Endodermal cell (in vitro differentiated cells): Measurements from ENCODE around the gene ABCA2. TPM values are rescaled to one million over a fixed set of nuclear protein-coding genes. Genes with fewer than 3 reads are reported as not detected.

Experiments used
- DNase-seq: peaks from one replicate; pipeline ENCODE4 v3.0.0-alpha.2; 2017
- H3K27ac ChIP-seq: 2 replicates; pipeline ENCODE4 v1.5.1; 2013; ENCODE audit warnings: mild to moderate bottlenecking, low read depth, low read length, moderate library complexity
- H3K27me3 ChIP-seq: 2 replicates; pipeline ENCODE4 v1.6.1; 2013; ENCODE audit warnings: mild to moderate bottlenecking, low read length, moderate library complexity; ENCODE audit not compliant: insufficient read depth, control insufficient read depth, poor library complexity, severe bottlenecking
- H3K36me3 ChIP-seq: 2 replicates; pipeline ENCODE4 v1.7.0; 2013; ENCODE audit warnings: mild to moderate bottlenecking, low read length, moderate library complexity; ENCODE audit not compliant: control insufficient read depth, insufficient read depth
- H3K4me1 ChIP-seq: one replicate; pipeline ENCODE4 v1.7.0; 2013; ENCODE audit warnings: low read length; ENCODE audit not compliant: control insufficient read depth, insufficient read depth
- H3K4me3 ChIP-seq: 2 replicates; pipeline ENCODE4 v1.5.1; 2013; ENCODE audit warnings: mild to moderate bottlenecking, low read length, moderate library complexity
- H3K9ac ChIP-seq: 2 replicates; pipeline ENCODE4 v1.6.1; 2013; ENCODE audit warnings: mild to moderate bottlenecking, low read length, moderate library complexity; ENCODE audit not compliant: poor library complexity, severe bottlenecking; ENCODE audit errors: extremely low read depth
- H3K9me3 ChIP-seq: 2 replicates; pipeline ENCODE4 v1.6.1; 2013; ENCODE audit warnings: mild to moderate bottlenecking, low read length, moderate library complexity; ENCODE audit not compliant: control insufficient read depth
- H3K27ac Mint-ChIP-seq: 2 replicates; pipeline ENCODE4 v1.8.0; 2020; ENCODE audit warnings: mixed read lengths
- H3K27me3 Mint-ChIP-seq: 2 replicates; pipeline ENCODE4 v1.8.0; 2021; ENCODE audit warnings: mild to moderate bottlenecking, mixed read lengths; ENCODE audit not compliant: insufficient read depth
- H3K36me3 Mint-ChIP-seq: 2 replicates; pipeline ENCODE4 v1.8.0; 2020; ENCODE audit warnings: low read depth, mixed read lengths
- H3K4me1 Mint-ChIP-seq: 2 replicates; pipeline ENCODE4 v1.8.0; 2020; ENCODE audit warnings: mixed read lengths
- H3K4me3 Mint-ChIP-seq: 2 replicates; pipeline ENCODE4 v1.8.0; 2020; ENCODE audit warnings: mild to moderate bottlenecking, moderate library complexity, mixed read lengths
- H3K9me3 Mint-ChIP-seq: 2 replicates; pipeline ENCODE4 v1.8.0; 2020; ENCODE audit warnings: mild to moderate bottlenecking, mixed read lengths
- WGBS, 2 experiments: methylation state at CpG; one replicate each; pipeline versions ENCODE4 v1.1.5 to v1.1.7; 2013; ENCODE audit warnings: missing lambda C conversion rate in 2 of 2, mixed read lengths in 1 of 2; ENCODE audit not compliant: insufficient coverage in 1 of 2, insufficient read length in 1 of 2; 5-methylcytosine and 5-hydroxymethylcytosine counted together
- total RNA-seq, 2 donors: library from RNA; stranded (reverse); fragmentation: NEBNext Ultra II Directional in 1 of 2; extraction: Animal tissue kit (Norgen Biotek cat#: 25700) in 1 of 2; gene quantifications; 2 replicates in 1 of 2; 3 replicates in 1 of 2; pipeline ENCODE4 v1.2.1, GENCODE V29; 2021
- TF ChIP-seq, protein P1 (sequence below): fragments of 200-600 bp; sonication (generic); conservative IDR thresholded peaks from 2 replicates; pipeline ENCODE4 v1.5.0; 2021; ENCODE audit warnings: antibody characterized with exemption, mild to moderate bottlenecking

Gene ABCA2
- total RNA-seq, 2 donors from 2014 or later = 21.5 to 30.0 TPM

DNA sequence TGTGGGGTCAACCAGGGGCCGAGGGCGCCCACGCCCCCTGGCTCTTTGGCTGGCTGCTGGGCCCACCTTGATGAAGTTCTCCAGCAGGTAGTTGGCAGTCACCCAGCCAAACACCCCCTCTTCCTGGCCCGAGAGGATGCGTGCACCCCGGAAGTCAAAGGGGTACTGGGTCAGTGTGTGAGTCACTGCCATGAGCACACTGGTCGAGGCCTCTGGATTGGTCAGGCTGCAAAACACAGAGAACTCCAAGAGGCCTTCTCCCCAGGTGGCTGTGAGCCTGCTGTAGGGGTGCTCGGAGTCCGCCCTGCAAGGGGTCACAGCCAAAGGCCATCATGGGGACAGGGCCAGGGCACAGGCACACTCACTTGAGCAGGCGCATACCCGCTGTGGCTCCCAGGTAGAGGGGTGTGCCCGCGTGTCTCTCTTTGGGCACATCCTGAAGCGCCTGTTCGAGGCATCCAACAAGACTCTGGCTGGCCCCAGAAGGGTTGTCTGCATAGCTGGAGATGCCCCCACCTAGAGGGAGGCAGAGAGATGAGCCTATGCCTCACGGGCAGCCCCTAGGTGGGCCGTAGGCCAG is 23.2 kb upstream of the ABCA2 start:
- H3K36me3 Mint-ChIP-seq = no peaks in the 10 kb centered on the region
- no peak for DNase-seq
- Histone ChIP-seq H3K27ac (no peak overlapping the region), H3K36me3 (no peaks in the 10 kb centered on the region), H3K27me3 (peaks cover 81% of the 10 kb centered on the region), H3K4me1 (no peaks in the 10 kb centered on the region), H3K4me3 (no peak overlapping the region), H3K9me3 (no peaks in the 10 kb centered on the region), H3K9ac (no peak overlapping the region)
- H3K27ac Mint-ChIP-seq = no peak overlapping the region
- 90 to 97% methylated on average over 13 to 17 of the region's 17 CpGs for WGBS, 2 experiments
- TF ChIP-seq, protein P1, sequence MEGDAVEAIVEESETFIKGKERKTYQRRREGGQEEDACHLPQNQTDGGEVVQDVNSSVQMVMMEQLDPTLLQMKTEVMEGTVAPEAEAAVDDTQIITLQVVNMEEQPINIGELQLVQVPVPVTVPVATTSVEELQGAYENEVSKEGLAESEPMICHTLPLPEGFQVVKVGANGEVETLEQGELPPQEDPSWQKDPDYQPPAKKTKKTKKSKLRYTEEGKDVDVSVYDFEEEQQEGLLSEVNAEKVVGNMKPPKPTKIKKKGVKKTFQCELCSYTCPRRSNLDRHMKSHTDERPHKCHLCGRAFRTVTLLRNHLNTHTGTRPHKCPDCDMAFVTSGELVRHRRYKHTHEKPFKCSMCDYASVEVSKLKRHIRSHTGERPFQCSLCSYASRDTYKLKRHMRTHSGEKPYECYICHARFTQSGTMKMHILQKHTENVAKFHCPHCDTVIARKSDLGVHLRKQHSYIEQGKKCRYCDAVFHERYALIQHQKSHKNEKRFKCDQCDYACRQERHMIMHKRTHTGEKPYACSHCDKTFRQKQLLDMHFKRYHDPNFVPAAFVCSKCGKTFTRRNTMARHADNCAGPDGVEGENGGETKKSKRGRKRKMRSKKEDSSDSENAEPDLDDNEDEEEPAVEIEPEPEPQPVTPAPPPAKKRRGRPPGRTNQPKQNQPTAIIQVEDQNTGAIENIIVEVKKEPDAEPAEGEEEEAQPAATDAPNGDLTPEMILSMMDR = no peak
- peaks cover 2% of the 10 kb centered on the region for H3K4me1 Mint-ChIP-seq
- no peak overlapping the region for H3K4me3 Mint-ChIP-seq
- H3K27me3 Mint-ChIP-seq = peaks cover 69% of the 10 kb centered on the region
- H3K9me3 Mint-ChIP-seq = no peaks in the 10 kb centered on the region

DNA sequence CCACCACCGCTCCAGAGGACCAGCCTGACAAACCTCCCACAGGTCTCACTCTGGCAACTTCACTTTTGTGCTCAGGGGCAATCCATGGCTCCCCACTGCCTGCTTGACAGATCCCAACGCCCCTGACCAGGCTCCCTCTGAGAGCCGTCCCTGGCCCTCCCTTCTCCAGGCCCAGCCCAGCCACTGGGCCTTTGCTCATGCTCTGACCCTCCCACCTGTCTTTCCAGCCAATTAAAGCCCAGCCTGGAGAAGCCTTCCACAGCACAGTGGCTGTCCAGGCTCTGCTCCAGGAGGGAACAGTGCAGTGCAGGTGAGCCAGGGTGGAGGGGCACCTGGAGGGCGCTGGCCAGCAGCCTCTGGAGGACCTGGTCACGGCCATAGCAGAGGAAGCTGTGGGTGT is 22.5 kb upstream of the ABCA2 start:
- Mint-ChIP-seq H3K27ac (no peak overlapping the region), H3K36me3 (no peaks in the 10 kb centered on the region), H3K4me3 (no peak overlapping the region), H3K4me1 (peaks cover 2% of the 10 kb centered on the region), H3K27me3 (peaks cover 67% of the 10 kb centered on the region), H3K9me3 (no peaks in the 10 kb centered on the region)
- 71 to 80% methylated on average over 4 to 5 of the region's 5 CpGs for WGBS, 2 experiments
- H3K9me3 ChIP-seq = no peaks in the 10 kb centered on the region
- H3K27me3 ChIP-seq = peaks cover 81% of the 10 kb centered on the region
- DNase-seq = no peak
- H3K36me3 ChIP-seq = no peaks in the 10 kb centered on the region
- H3K9ac ChIP-seq = no peak overlapping the region
- no peak overlapping the region for H3K27ac ChIP-seq
- TF ChIP-seq, protein P1 = no peak
- H3K4me1 ChIP-seq = no peaks in the 10 kb centered on the region
- no peak overlapping the region for H3K4me3 ChIP-seq

DNA sequence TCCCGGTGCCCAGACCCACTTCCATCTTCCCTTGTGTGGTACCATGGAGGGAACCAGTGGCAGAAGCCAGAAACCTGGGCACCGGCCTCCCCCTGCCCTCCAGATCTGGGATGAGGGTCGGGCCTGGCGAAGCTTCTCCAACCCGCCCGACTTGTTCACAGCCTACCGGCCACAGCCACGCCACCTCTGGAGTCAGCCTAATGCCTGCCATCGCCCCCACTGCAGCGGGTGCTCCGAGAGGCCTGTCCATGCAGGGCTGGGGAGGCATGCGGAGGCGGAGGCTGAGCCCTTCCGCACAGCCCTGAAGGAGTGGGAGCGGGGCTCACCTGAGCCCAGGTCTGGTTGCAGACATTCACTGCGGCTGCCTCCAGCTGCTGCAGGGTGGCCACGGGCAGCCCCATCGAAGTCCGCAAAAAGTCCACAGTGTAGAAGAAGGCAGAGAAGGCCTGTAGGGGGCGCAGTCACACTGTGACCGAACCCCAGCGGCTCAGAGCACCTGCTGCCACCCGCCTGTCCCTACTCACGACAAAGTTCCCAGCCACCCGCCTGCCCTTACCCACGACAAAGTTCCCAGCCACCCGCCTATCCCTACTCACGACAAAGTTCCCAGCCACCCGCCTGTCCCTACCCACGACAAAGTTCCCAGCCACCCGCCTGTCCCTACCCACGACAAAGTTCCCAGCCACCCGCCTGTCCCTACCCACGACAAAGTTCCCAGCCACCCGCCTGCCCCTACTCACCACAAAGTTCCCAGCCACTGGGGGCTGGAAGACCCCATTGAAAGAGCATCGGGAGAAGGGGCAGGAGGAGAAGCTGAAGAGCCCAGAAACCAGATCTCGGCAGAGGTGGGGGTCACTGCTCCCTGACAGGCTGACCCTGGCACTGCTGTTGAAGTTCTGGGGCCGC is 21.8 kb upstream of the ABCA2 start:
- Histone ChIP-seq H3K4me1 (peaks cover 3% of the 10 kb centered on the region), H3K27me3 (peaks cover 84% of the 10 kb centered on the region), H3K27ac (no peak overlapping the region), H3K9me3 (no peaks in the 10 kb centered on the region), H3K9ac (no peak overlapping the region), H3K36me3 (no peaks in the 10 kb centered on the region), H3K4me3 (no peak overlapping the region)
- Mint-ChIP-seq H3K4me3 (no peak overlapping the region), H3K36me3 (no peaks in the 10 kb centered on the region), H3K9me3 (no peaks in the 10 kb centered on the region), H3K4me1 (peaks cover 2% of the 10 kb centered on the region), H3K27me3 (peaks cover 72% of the 10 kb centered on the region), H3K27ac (no peak overlapping the region)
- DNase-seq = peak; percentile 90
- TF ChIP-seq, protein P1 = peak; percentile 83
- 50 to 51% methylated on average over 14 to 38 of the region's 38 CpGs for WGBS, 2 experiments
